GM18511 (cell line): Measurements from ENCODE around the gene H6PD.

Source experiments
- ATAC-seq: cut with Tn5 transposase; IDR thresholded peaks from one replicate; pipeline ENCODE4 v1.9.1; 2021; ENCODE audit warnings: mild to moderate bottlenecking, moderate library complexity; ENCODE audit not compliant: unreplicated experiment

H6PD gene

GRCh38 chr1:9273177-9273576 is 38.6 kb downstream of the H6PD start:
- no peak for ATAC-seq

DNA sequence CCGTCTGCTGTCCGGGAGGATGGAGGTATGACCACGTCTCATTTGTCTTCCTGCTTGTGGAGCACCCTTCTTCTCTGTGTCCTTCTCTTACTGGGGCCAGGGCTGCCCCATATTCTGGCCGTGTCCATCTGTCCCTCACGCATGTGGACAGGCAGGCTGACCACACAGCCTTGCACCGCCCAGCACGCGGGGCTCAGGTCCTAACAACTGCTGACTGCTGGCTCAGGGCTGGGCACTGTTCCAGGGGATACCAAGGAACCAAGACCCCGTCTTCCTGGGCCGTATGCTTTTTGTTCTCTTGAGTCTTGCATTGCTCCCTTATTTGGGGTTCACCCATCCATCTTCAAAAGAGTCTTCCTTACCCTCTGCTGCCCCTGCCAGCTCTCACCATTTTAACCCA is 40.6 kb downstream of the H6PD start:
- ATAC-seq = no peak

DNA sequence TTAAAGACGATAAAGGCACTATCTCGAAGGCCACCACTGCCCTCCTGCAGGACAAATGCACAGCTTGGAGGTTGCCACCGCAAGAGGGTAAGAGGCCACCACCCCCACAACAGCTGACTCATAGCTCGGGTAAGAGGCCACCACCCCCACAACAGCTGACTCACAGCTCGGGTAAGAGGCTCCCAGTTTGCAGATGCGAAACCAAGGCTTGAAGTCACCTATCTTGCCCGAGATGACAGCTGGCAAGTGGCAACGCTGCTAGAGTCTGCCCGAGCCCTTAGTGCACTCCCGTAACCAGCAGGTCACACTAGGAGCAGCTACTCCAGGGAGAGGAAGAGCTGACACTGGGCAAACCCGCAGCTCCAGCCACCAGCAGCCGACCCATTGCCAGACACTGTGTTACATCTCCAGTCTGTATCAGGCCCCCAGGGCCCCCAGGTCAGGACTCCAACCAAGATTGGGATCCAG is 41.0 kb downstream of the H6PD start:
- ATAC-seq = peak; percentile 93

GRCh38 chr1:9278116-9278515 is 43.5 kb downstream of the H6PD start:
- no peak for ATAC-seq

DNA sequence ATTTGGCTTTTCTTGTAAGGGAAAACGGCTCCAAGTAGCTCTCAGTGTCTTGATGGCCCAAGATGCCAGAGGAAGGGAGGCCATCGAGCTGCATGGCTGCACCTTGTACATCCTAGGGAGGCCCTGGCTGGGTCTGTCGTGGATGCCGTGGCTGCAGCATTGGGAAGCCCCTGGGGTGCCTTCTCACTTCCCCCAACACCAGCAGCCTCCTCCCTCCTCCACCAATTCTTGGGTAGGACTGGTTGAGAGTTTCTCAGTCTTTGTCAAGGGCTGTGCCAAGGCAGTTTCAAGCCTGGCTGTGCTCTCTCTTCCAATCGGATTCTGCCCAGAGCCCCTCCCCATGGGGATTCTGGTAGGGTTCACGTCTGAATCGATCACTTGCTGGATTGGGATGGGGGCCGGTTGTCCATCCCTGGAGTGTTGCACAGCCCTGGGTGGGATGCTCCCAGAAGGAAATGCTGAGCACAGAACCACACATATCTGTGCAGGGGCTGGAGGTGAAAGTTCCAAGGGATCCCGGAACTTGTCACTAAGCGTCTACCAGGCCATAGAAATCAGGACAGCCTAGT is 44.1 kb downstream of the H6PD start:
- ATAC-seq = no peak

GRCh38 chr1:9279172-9279840 is 44.7 kb downstream of the H6PD start:
- ATAC-seq = no peak

DNA sequence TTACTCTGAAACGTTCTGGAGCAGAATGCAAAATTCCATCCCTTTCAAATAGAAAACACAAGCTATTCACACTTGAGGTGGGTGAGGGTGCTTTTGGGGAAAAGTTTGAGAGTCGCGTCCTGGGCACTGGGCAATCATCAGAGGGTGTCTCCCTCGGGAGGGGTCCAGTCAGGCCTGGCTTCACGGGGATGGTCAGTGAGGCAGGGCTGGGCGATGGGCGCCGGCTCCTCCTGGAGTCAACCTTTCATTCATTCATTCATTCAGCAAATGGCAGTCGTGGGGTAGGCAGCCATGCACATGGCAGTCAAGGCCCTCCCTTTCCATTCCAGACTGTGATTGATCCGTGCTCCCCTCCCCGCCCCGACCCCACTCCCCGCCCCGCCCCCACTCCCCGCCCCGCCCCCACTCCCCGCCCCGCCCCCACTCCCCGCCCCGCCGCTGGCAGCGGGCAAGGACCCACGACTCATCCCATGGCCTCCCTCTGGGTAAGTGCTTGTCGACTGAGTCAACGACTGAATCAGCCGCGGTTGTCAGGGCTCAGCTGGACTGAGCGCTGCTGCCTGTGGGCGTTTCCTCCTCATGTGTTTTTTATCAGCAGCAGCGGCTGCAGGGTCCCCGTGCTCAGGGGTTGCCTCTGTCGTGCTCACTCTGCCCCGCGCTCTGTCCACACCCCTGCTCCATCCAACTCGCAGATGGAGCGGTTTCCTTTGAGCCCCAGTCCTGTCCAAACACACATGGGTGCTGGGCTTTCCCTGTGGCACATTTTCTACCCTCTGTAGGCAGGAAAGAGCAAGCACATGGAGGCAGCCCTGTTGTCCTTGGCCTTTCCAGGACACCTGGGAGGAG is 45.7 kb downstream of the H6PD start:
- ATAC-seq = no peak

- ATAC-seq = no peak
These were observed 46.7 kb downstream of the H6PD start for GRCh38 chr1:9281071-9281827.

DNA sequence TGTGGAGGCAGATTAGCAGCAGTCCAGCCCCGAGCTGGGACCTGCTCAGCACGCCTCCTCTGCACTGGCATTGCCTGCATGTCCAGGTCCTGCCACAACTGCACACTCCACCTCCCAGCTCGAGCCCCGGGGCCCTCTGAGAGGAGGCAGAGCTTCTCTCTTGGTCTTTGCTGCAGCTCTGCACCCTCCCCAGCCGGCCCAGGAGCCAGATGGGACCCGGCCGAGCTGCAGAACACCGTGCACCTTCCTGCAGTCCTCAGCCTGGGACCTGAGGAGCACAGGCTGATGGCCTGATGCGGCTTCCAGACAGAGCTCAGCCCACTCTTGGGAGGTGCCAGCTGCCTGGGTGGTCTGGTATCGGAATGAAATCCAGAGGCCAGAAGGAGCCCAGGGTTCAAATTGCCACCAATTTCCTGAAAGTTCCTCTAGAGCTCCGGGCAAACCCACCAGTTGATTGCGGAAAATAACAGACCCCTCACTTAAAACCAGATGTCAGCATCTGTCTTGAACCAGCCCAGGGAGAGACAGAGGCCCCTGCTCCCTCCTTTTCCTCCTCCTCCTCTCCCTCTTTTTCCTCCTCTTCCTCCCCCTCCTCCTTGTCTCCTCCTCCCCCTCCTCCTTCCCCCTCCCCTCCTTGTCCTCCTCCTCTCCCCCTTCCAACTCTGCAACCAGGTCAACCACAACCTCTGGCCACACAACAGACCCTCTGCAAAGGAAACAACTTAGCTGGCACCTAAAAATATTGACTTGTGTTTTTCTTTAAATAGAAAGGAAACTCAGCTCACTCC is 47.5 kb downstream of the H6PD start:
- ATAC-seq = no peak

DNA sequence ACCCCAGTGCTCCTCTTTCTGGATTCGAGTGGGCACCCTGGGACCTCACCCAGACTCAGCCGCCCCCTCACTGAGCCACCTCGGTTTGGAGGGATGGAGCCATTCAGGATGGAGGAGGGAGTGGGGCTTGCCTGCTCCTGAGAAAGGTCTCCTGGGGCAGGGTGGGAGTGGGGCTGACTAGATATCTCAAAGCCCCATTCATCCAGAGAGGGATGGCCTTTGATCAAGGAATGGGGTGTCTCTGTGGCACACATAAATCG is 48.1 kb downstream of the H6PD start:
- no peak for ATAC-seq

GRCh38 chr1:9284061-9284460 is 49.5 kb downstream of the H6PD start:
- ATAC-seq = no peak

DNA sequence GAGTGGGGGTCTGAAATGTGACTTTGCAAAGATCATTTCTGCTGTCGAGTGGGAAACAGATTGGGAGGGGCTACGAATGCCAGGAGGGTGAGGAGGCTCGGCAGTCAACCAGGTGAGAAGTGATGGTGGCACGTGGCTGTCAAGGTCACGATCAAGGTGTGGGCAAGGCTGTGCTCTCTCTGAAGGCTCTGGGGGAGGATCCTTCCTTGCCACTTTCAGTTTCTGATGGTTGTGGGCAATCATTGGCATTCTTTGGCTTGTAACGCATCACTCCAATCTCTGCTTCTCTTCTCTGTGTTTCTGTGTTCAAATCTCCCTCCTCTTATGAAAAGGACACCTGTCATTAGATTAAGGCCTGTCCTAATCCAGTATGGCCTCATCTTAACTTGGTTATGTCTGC is 52.0 kb downstream of the H6PD start:
- no peak for ATAC-seq

GRCh38 chr1:9289090-9289534 is 54.5 kb downstream of the H6PD start:
- no peak for ATAC-seq

GRCh38 chr1:9289711-9290485 is 55.3 kb downstream of the H6PD start:
- no peak for ATAC-seq

DNA sequence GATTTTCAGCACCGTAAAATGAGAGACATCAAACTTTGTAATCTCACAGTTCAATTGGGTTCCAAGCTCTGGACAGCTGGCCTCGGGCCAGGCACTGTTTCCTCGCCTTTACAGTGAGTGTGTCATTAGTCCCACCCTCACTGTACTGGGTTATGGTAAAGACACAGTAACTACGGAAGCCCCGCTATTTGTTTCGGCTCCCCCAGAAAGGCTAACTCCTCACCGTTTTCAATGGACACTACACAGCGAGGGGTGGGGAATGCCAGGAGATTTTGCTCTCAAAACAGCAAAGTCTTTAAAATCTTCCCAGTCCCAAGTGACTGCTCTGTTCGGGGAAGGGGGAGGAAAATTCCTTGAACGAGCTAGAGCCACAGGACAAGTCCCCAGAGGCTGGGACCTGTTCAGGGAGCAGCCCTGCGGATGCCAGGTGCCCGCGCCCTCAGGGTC is 57.4 kb downstream of the H6PD start:
- ATAC-seq = no peak

- no peak for ATAC-seq
These were observed 58.0 kb downstream of the H6PD start, which contains the start of gene SPSB1 for GRCh38 chr1:9292361-9293240. TSS of gene SPSB1 (plus strand) at chr1:9292894. CDS start at chr1:9355892, 62,998 bp downstream.

- ATAC-seq = no peak
These were observed 58.6 kb downstream of the H6PD start for GRCh38 chr1:9293241-9293532.

DNA sequence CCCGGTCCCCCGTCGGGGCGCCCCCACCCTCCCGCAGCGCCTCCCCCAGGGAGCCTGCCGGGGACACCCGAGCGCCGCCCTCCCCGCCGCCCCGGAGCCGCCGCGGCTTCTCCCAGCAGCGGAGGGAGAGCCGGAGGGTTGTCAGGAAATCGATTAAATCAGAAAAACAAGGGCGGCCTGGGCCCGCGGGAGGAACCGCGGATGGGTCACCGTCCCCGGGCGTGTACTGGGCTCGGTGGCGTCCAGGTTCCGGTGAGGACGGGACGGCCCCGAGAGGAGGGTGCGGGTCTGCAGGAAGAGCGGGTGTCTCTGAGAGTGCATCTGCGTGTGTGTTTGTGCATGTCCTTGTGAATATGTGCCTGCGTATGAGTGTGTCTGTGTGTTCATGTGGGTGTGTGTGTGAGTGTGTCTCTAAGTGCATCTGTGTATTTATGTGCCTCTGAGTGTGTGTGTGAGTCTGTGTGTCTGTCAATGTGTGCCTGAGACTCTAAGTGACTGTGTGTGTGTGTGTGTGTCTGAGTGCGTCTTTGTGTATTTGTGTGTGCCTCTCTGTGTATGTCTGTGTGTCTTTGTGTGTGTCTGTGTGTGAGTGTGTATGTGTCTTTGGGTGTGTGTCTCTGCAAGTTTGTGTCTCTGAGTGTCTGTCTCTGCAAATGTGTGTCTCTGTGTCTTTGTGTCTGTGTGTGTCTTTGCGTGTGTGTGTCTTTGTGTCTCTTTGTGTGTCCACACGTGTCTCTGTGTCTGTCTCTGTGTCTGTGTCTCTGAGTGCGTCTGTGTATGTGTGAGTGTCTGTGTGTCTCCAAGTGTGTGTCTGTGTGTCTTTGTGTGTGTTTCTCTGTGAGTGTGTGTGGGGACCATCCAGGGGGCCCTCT is 59.2 kb downstream of the H6PD start:
- no peak for ATAC-seq
